Breast epithelium (tissue), 4 donors: ENCODE data around the gene CYP2D6. TPM values are rescaled to one million over a fixed set of nuclear protein-coding genes. Genes with fewer than 3 reads are reported as not detected.

ENCODE experiments used
- DNase-seq, 2 donors: peaks; one replicate each; pipeline ENCODE4 v3.0.0-alpha.2; 2019; ENCODE audit warnings: low spot score in 2 of 2
- H3K27ac ChIP-seq, 2 donors: fragments of 200-600 bp; sonication (generic) in 1 of 2; one replicate each; pipeline ENCODE4 v1.5.1; 2016 to 2019; ENCODE audit warnings: mild to moderate bottlenecking in 1 of 2
- H3K27me3 ChIP-seq, 2 donors: fragments of 200-600 bp; sonication (generic) in 1 of 2; one replicate each; pipeline versions ENCODE4 v1.5.1 to v1.6.0; 2017 to 2019; ENCODE audit warnings: control low read depth in 1 of 2, mild to moderate bottlenecking in 1 of 2
- H3K36me3 ChIP-seq: fragments of 200-600 bp; one replicate; pipeline ENCODE4 v1.5.1; 2019
- H3K4me1 ChIP-seq, 2 donors: fragments of 200-600 bp; sonication (generic); one replicate each; pipeline ENCODE4 v1.5.1; 2016 to 2019; ENCODE audit warnings: control low read depth in 1 of 2
- H3K4me3 ChIP-seq, 3 donors: fragments of 200-600 bp; sonication (generic); 1 replicate in 2 of 3; 2 replicates in 1 of 3; pipeline ENCODE4 v1.5.1; 2016 to 2019; ENCODE audit warnings: mild to moderate bottlenecking in 3 of 3, moderate library complexity in 2 of 3
- H3K9me3 ChIP-seq, 2 donors: fragments of 200-600 bp; sonication (generic) in 1 of 2; one replicate each; pipeline ENCODE4 v1.5.1; 2016 to 2019; ENCODE audit warnings: control low read depth in 1 of 2
- CTCF ChIP-seq, 3 donors: fragments of 450-650 bp; IDR thresholded peaks; one replicate each; pipeline ENCODE4 v1.5.1; 2016 to 2017; ENCODE audit warnings: antibody characterized with exemption in 3 of 3, mild to moderate bottlenecking in 3 of 3, moderate library complexity in 3 of 3
- POLR2A ChIP-seq: fragments of 450-650 bp; IDR thresholded peaks from one replicate; pipeline ENCODE4 v1.6.1; 2016; ENCODE audit warnings: antibody characterized with exemption, mild to moderate bottlenecking, moderate library complexity
- POLR2AphosphoS5 ChIP-seq, 3 donors: sonication (generic); formaldehyde crosslinking; IDR thresholded peaks; one replicate each; pipeline ENCODE4 v1.6.1; 2017; ENCODE audit warnings: antibody characterized with exemption in 3 of 3
- intact Hi-C: fragments of 100-400 bp; cut with DNase I; formaldehyde crosslinking; loops from one replicate; pipeline ENCODE4 v1.15.1; 2023; ENCODE audit warnings: low total_unique reads
- total RNA-seq, 3 donors: library from RNA; depleted of rRNA; stranded (reverse); fragments of >200 nt; gene quantifications; one replicate each; pipeline ENCODE4 v1.1.0, GENCODE V29; 2016

The CYP2D6 gene
- total RNA-seq, 3 donors from 2014 or later: 0.16 to 2.0 (median 0.73) TPM

- intact Hi-C loops: no loop called here
- peak within 1 kb of the TSS; percentile 57 to 73 (median 63) for H3K4me3 ChIP-seq
- TF ChIP-seq POLR2A (peak; percentile 71), CTCF (IDR thresholded peaks at IDR 0.05) (peak in 1 of 3 donors; percentile 24), POLR2AphosphoS5 (IDR thresholded peaks at IDR 0.05) (peak; percentile 91 to 94 (median 91))
- peak within 1 kb of the TSS; percentile 99 to 100 for H3K27ac ChIP-seq
- peak; percentile 99 to 100 for DNase-seq
- H3K27me3 ChIP-seq: no peaks in the 10 kb centered on the region
- H3K9me3 ChIP-seq: no peaks in the 10 kb centered on the region
- H3K36me3 ChIP-seq: no peaks in the 10 kb centered on the region
- H3K4me1 ChIP-seq: peaks cover 13 to 17% of the 10 kb centered on the region in 2 donors
These were observed 51.0 kb downstream of the CYP2D6 start, which contains the start of gene SMDT1 for GRCh38 chr22:42079319-42080251. Gene SMDT1 (plus strand): TSS chr22:42079700. CDS start chr22:42079769, 69 bp downstream.

GRCh38 chr22:42078469-42079318 lies 51.9 kb downstream of the CYP2D6 start:
- Histone ChIP-seq H3K27ac (peak overlapping the region; percentile 99 to 100), H3K4me1 (peaks cover 15 to 17% of the 10 kb centered on the region in 2 donors), H3K4me3 (peak overlapping the region; percentile 57 to 73 (median 63)), H3K9me3 (no peaks in the 10 kb centered on the region), H3K27me3 (no peaks in the 10 kb centered on the region), H3K36me3 (no peaks in the 10 kb centered on the region)
- no peak for TF ChIP-seq POLR2A
- no peak for TF ChIP-seq POLR2AphosphoS5 (IDR thresholded peaks at IDR 0.05)
- no peak for TF ChIP-seq CTCF (IDR thresholded peaks at IDR 0.05)
- DNase-seq: peak in 1 of 2 donors; percentile 50
- intact Hi-C loops: no loop called here

GRCh38 chr22:42077486-42078125 lies 53.0 kb downstream of the CYP2D6 start:
- no peak for TF ChIP-seq POLR2AphosphoS5 (IDR thresholded peaks at IDR 0.05)
- no peak for TF ChIP-seq CTCF (IDR thresholded peaks at IDR 0.05)
- no peak for TF ChIP-seq POLR2A
- H3K4me3 ChIP-seq: no peak overlapping the region
- H3K27ac ChIP-seq: peak overlapping the region; percentile 99 to 100
- DNase-seq: no peak
- H3K36me3 ChIP-seq: no peaks in the 10 kb centered on the region
- no peaks in the 10 kb centered on the region for H3K27me3 ChIP-seq
- no peaks in the 10 kb centered on the region for H3K9me3 ChIP-seq
- peaks cover 17% of the 10 kb centered on the region in 2 donors for H3K4me1 ChIP-seq
- intact Hi-C loops: no loop called here

- TF ChIP-seq POLR2AphosphoS5 (IDR thresholded peaks at IDR 0.05) (no peak), CTCF (IDR thresholded peaks at IDR 0.05) (no peak), POLR2A (no peak)
- no peaks in the 10 kb centered on the region for H3K9me3 ChIP-seq
- no peaks in the 10 kb centered on the region for H3K27me3 ChIP-seq
- no peak for DNase-seq
- H3K4me3 ChIP-seq: no peak overlapping the region
- no peaks in the 10 kb centered on the region for H3K36me3 ChIP-seq
- intact Hi-C loops: no loop called here
- H3K27ac ChIP-seq: peak overlapping the region; percentile 99 to 100
- H3K4me1 ChIP-seq: peaks cover 17% of the 10 kb centered on the region in 2 donors
These were observed 53.7 kb downstream of the CYP2D6 start for GRCh38 chr22:42076764-42077485.

Other genes starting within 250 kb of the CYP2D6 start
- not detected for gene SHISA8, start 215.7 kb downstream of the CYP2D6 start, total RNA-seq
- gene TNFRSF13C, start 204.0 kb downstream of the CYP2D6 start, total RNA-seq: under 1 TPM; under 0.01 to 0.33 (median 0.15) TPM
- 1 to 10 TPM; 1.5 to 2.9 (median 1.9) TPM for gene CENPM, start 183.7 kb downstream of the CYP2D6 start, total RNA-seq
- gene SEPTIN3, start 161.4 kb downstream of the CYP2D6 start, total RNA-seq: 1 to 10 TPM in 2 of 3 donors, under 1 TPM in 1; 0.16 to 2.2 (median 1.6) TPM
- 10 to 100 TPM in 1 of 3 donors, 1 to 10 TPM in 1, under 1 TPM in 1; 0.96 to 12.3 (median 2.0) TPM for gene WBP2NL, start 132.0 kb downstream of the CYP2D6 start, total RNA-seq
- 10 to 100 TPM; 22.9 to 38.9 (median 27.2) TPM for gene NAGA, start 60.0 kb downstream of the CYP2D6 start, total RNA-seq
- 10 to 100 TPM; 11.5 to 18.0 (median 11.6) TPM for gene PHETA2, start 56.6 kb downstream of the CYP2D6 start, total RNA-seq
- 10 to 100 TPM; 13.9 to 19.7 (median 16.2) TPM for gene SMDT1, start 51.1 kb downstream of the CYP2D6 start, total RNA-seq
- gene NDUFA6, start 40.0 kb downstream of the CYP2D6 start, total RNA-seq: 10 to 100 TPM; 37.3 to 61.1 (median 45.2) TPM
- gene TCF20, start 139.8 kb upstream of the CYP2D6 start, total RNA-seq: 10 to 100 TPM; 24.2 to 43.3 (median 36.1) TPM